Left renal cortex interstitium (tissue), 4 donors: ENCODE data around the gene FRAS1. TPM values are rescaled to one million over a fixed set of nuclear protein-coding genes. Genes with fewer than 3 reads are reported as not detected.
"Not testable (repeated sequence)": the region's sequence is repeated elsewhere in the genome, so short reads cannot be mapped to it uniquely, and the experiment has no call there.

ENCODE experiments used
- DNase-seq, 4 donors: peaks; one replicate each; pipeline ENCODE4 v3.0.0-alpha.2; 2013; ENCODE audit warnings: low read depth in 4 of 4, low spot score in 2 of 4, missing footprints in 1 of 4
- polyA plus RNA-seq, 4 donors: library from polyadenylated mRNA; unstranded; fragments of 120-200 nt; gene quantifications; one replicate each; pipeline ENCODE4 v1.2.1, GENCODE V29; 2013; ENCODE audit not compliant: insufficient read length in 4 of 4

The FRAS1 gene
- polyA plus RNA-seq, 4 donors, result 54.6 to 82.6 (median 69.7) TPM

DNA sequence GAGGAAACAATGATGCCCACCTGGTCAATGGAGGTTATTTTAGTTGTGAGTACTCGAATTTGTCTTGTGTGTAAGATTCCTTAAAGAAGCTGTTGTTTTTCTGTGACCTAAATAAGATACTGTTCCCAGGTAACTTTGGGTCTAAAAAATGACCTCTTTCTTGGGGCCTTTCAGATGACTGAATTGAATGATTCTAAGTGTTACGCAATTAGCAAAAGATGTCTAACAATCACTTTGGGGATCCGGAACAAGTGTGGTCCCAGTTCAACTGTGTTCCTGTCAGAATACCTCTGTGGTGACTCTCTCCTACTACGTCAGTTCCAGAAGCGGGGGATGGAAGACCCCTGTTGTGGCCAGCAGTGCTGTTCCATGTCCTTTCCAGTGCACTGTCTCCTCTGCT is 99.4 kb downstream of the FRAS1 start:
- no peak for DNase-seq

DNA sequence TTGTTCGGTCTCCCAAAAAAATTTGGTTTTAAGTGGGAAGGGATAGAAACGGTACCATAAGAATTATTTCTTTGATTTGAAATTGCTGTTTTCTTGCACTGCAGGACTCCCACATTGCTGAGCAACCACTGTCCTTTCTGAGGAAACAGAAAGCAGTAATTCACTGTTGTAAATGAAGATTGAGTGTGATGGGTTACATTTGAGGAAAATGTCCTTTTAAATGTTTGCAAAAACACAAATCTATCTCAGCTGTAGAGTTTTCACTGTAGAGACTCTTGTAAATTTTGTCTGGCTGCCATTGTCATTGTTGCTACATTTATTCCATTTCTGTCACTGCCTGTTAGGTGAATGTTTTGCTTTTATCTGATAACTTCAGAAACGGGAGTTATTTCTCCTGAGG is 105.2 kb downstream of the FRAS1 start:
- no peak for DNase-seq

DNA sequence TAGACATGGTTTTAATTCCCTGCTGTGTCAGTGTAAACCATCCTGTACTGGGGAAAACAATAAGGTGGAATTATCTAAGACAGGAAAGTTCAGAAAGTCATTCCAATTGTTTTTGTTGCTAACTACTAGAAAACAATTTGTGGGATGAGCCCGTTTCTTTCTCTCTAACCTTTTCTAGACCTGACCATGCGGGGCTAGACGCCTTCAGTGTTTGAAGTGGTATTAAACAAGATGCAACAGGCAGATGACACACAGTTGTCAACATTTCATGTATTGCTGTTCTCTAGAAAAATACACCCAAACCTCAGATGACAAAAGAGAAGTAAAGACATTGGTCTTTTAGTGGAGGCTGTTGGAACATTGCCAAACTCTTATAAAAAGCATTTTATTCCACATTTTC is 105.7 kb downstream of the FRAS1 start:
- no peak for DNase-seq

DNA sequence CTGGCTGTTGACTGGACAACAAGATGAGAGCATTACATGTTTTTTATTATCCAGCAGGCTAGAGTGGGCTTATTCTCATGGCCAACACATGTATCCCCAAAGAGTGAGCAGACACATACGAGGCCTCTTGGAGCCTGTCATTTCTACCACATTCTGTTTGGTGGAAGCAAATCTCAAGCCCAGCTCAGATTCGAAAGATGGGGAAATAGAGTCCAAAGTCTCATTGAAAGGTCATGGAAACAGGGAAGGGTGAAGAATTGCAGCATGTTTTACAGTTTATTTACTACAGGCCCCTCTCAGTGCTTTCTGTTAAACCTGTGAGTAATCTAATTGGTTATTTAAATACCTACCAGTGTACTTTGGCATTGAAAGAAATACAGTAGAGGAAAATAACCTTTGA is 108.6 kb downstream of the FRAS1 start:
- DNase-seq, result no peak

DNA sequence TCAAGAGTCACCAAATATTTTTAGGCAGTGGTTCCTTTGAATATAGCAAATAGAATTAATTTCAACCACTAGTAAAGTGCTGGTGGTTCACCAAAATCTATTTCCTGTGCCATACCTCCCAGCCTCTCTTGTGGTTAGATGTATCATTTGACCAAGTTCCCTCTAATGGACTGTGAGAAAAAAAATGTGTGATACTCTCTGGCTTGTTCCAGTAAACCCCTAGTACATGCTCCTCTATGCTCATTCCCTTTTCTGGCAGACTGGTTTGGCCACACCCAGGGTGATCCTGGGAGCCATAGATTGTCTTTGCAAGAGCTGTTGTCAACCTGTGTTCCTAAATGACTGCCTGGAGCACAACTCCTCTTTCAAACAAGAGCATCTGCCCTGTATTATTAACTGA is 109.5 kb downstream of the FRAS1 start:
- DNase-seq, result no peak

DNA sequence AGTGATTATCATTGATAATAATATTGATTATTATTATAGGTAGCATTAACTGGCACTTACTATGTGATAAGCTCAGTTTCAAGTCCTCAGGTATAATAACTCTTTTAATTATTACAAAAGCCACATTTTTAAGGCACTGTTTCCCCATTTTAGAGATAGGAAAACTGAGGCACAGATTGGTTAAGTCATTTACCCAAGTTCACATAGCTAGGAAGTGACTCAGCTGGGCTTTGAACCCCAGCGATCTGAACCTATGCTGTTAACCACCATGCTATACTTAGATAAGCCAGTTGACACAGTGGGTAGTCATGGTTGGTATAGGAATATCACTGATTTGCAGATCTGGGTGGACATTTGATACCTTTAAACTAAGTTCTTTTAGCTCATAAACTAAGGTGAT is 110.4 kb downstream of the FRAS1 start:
- no peak for DNase-seq

DNA sequence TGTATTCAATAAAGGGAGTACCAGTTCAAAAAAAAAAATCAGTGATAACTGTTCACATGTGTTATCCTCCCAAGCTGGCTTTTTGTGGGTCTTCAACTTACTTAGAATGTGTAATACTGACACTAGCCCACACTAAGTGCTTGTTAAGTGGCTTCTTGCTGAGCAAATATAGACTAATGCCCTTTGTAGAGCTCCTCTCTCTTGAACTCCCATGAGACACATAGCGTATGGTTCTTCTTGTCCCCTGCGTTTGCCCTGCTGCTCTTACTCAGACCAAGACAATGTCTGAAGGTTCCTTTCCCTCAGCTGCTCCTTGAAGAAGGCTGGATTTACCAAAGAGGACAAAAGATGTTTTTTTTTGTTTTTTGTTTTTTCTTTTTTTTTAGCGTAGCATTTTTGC is 110.9 kb downstream of the FRAS1 start:
- no peak for DNase-seq

DNA sequence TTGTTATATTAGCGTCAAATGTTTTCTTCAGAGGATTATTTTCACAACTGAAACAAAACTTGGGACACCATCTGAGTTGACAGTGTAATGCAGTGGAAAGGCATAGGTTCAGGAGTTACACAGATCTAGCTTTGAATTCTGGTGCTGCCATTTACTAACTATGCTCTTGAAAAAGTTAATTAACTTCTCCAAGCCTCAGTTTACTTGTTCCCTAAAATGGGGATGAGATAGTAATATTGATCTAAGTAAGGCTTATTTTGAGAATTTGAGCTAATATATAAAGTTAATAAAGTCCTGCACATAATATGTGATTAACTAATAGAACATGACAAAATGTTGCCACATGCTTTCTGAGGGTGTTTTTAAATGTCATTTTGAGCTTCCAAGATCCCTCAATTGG is 112.6 kb downstream of the FRAS1 start:
- DNase-seq, result no peak

DNA sequence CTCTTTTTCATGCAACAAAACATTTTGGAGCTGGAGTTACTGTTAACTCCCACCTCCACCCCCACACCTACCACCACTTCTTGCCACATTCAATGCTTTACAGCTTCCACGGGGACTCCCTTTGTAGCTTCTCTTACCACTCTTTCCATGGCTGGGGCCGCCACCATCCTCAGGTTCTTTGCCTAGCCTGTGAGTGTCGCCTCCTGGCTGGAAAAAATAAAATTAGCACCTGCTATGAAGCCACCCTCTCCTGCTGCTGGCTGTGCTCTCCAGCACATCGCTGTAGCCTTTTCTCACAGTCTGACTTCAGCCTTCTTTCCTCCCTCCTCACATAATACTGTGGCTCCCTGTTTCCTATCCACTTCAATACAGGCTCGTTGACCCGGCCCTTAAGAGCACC is 114.4 kb downstream of the FRAS1 start:
- DNase-seq, result no peak

DNA sequence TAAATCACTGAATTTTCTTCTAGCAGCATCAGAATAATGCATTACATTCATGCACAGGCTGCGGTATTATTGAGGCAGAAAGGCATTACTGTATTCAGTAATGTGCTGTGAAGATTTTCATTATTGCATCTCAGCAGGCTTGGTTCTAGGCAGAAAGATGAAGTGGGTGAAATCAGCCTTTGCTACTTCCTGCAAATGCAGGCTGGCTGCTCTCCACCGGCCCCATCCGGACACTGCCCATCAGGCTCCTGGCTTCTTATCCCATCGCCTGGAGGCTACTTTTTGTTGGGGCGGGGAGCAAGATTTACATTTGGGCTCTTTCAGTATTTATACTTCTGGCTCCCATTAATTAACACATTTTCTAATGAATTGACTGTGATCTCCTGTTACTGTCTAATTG is 117.8 kb downstream of the FRAS1 start:
- no peak for DNase-seq

DNA sequence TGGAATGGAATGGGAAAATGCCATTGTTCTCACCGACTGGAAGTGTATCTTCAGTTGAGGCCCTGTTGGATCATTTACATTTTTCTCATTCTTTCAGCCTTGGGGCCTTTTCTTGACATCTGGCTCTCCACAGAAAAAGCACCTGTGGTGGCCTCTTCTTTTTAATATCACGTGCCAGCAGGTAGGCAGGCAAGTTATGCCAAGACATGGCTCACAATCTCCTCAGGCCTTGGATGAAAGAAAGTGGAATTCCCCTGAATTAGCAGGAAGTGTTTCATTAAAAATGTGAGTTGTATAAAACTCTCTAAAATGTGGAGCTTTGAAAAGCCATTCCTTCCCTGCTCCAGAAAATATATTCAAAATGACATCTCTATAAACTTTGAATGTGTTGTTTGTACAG is 122.1 kb downstream of the FRAS1 start:
- DNase-seq, result no peak

DNA sequence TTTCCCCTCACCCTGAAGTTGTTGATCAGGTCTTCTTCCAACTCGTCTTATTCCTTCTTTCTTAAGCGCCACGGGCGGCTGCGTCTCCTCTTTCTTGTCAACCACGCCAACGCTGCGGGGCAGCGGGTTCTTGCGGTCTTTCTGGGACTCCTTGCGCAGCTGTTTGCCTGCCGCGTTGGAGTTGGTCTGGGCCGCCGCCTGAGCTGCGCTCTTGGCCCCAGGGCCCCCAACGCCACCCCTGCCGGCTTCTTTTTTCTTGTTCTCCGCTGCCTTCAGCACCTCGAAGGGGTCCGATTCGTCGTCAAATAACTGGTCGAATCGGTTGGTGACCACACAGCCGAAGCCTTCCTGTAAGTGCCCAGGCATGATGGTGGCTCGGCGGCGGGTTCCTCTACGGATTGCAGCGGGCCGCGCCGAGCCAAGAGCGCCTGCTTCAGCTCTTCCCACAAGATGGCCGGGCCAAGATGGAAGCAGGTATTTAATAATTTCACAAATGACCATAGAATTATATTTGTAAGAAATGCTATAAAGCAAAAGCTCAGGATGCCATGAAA is 124.6 kb downstream of the FRAS1 start:
- DNase-seq, result not testable (repeated sequence)

DNA sequence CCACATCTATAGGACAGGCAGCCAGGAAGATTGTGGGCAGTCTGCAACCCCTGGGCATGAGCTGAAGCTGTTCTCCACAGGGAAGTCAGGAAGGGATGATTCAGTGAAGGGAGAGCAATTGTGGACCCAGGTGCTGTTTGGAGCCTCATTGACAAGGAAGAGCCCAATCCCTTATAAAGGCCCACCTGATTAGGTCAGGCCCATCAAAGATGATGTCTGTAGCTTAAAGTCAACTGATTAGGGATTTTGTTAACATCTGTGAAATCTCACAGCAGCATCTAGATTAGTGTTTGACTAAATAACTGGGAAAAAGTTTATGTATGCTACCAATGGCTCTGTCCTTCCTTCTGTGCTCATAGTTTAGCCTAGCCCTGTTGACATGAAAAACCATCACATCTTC is 127.5 kb downstream of the FRAS1 start:
- no peak for DNase-seq

DNA sequence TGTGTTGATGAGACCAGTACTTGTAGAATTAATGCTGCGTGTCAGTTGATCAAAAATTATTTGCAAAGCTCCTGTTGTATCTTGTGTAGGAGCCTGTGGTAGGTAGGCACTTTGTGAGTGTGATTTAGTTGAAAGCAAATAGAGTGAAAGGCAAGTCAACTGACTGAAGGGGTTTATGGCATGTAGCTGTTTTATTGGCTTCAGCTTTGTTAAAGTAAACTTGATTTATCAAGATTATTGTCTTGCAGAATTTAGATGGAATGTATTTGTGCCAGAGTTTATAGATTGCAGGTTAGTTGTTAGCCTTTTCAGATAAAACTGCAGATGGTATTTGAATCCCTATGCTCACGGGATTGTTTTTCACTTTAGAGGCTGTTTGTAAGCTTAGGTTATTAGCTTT is 128.0 kb downstream of the FRAS1 start:
- no peak for DNase-seq

DNA sequence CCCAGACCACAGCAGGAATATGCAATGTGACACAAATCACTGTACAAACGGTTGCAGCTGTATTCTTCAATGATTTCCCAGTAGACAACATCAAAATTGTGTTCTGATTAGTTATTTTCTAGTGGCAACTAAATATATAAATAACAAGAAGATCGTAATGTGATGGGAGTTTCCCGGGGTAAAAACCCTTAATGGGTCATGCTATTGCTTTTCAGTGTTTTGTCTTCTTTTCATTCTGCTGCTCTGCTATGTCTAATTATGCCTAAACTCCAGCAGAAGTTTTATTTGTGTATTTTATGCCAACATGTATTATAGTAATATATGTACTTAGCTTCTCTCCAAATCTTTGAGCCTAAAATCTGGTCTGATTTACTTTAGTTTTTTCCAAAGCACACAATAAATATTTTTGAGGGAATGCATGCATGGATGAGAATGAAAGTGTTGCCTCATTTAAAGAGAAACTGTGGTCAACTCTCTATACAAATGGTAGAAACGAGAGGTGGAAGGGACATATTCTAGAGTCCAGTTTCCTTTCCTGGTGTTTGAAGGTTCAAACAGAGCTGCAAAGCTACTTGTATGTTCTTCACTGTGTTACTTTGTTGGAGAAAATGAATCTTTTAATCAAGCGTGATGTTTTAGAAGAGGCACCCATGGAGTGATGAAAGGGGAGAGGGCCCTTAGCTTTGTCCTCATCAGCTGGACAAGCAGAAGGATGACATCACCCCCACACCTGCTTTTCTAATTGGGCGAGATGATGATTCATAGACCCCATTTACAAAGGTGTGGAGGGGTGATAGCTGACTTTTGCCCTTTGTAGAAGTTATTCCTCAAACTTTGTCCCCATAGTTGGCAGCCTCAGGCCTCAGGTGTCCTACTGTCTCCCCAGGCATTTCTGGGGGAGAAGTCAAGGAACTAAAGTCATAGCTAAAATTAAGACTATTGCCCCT is 129.7 kb downstream of the FRAS1 start:
- DNase-seq, result no peak

DNA sequence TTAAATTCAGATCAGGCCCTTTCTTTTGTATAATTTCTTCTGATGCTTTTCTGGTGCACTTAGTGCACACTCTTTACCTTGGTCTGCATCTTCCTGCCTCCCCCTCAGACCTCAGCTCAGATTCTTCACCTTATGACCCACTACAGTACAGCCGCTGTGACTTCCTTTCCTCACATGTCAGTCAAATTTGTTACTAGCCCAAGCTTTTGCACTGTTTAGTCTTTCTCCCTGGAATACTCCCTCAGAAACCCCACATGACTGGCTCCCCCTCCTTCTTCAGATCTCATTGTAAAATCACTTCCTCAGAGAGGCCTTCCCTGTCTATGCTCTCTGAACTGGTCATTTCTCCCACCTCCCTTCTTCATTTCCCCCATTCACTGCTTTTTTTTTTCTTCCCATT is 132.9 kb downstream of the FRAS1 start:
- DNase-seq, result no peak

DNA sequence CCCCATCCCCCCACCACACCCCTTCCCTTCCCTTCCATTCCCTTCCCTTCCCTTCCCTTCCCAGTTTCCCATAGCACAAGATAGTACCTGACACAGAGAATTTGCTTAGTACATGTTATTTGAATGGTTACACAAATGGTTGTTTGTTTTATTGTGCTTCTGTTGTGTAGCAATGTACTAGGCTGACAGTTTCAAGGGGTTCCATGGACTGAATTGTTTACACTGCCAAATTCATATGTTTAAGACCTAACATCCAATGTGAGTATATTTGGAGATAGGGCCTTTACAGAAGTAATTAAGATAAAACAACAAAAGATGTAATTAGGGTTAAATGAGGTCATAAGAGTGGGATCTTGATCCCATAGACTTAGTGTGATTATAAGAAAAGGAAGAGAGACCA is 133.5 kb downstream of the FRAS1 start:
- DNase-seq, result no peak

DNA sequence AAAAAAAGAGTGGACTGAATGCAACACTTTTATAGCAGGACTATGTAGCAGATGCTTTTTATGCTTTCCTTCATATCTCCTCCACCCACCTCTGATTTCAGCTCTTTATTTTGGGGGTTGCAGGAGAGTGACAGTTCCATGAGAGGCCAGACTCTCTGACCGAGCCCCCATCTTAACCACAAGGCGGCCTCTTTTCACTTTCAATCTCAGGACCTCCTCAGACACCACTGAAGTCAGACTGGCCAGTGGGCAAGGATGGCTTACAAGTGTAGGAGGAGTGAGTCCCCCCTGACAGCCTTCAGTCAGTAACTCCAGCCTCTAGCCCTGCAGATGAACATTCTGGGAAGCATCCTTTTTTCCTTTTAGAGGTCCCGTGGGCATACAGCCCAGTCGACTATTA is 140.8 kb downstream of the FRAS1 start:
- DNase-seq, result no peak

DNA sequence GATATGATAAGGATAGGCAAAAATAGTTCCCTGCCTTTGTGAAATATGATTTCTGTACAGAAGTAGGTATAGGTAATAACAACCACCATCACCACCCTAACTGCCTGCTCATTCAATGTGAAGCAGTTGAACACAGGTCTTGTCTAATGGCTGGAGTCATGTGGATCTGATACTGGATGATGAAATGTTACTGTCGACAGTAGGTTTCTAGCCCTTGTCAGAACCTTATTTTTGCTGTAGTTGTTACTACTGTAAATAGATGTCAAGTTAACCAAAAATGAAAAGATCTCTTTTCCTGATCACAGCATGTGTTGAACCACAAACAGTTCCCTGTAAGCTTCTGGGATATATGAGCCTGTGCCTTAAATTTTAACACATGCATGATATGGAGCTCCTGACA is 142.9 kb downstream of the FRAS1 start:
- DNase-seq, result no peak

DNA sequence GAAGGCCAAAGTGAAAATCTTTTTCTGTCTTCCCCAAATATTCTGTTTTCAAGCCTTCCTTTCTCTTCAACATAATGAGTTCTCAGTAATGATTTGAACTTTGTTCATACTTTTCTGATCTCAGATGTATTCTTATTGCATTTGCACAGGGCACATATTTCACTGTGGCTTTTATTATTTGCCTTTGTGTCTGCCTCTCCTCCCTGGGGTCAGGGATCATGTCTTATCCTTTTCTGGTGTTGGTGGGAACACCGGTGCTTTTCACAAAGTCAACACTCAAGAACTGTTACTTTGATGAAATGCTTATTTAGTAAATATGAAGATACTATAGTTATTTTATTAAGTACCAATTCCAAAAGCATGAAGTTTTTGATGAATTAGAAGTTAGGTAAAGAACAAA is 143.8 kb downstream of the FRAS1 start:
- no peak for DNase-seq

DNA sequence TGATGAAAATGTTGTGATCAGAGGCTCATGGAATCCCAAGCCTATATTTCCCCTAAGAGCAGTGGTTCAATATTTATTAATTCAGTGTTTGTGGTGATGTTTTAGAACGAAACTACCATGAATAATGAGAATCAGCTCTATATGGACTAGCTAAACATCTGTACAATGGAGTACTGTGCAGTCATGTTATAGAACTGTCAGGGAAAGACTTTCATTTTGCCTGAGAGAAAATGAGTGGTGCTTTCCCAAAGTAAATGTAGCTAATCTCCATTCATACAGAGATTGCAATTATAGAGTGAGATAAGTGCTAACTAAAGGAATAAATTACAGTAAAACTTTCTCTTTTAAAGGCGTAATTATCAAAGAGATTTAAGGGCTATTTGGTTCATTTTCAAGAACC is 147.1 kb downstream of the FRAS1 start:
- DNase-seq, result no peak

DNA sequence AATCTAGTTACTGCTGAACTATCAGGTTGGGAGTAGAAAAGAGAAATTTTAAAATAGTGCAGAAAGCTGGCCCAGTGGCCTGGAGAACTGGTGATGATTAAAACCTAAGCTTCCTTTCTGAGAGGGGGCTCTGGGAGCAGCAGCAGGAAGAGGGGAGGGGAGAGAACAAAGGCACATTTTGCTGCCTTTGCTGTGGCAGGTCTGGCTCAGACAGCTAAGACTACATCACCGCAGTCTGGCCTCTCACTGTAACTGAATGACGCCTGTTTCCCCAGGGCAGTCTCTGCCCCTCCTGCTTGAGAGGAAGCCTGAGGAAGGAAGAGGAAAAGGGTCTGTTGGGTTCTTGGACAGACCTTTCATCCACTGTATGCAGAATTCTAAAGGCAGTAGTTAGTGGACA is 148.5 kb downstream of the FRAS1 start:
- no peak for DNase-seq
